ENCODE results near the gene BSX.

Gene BSX

DNA sequence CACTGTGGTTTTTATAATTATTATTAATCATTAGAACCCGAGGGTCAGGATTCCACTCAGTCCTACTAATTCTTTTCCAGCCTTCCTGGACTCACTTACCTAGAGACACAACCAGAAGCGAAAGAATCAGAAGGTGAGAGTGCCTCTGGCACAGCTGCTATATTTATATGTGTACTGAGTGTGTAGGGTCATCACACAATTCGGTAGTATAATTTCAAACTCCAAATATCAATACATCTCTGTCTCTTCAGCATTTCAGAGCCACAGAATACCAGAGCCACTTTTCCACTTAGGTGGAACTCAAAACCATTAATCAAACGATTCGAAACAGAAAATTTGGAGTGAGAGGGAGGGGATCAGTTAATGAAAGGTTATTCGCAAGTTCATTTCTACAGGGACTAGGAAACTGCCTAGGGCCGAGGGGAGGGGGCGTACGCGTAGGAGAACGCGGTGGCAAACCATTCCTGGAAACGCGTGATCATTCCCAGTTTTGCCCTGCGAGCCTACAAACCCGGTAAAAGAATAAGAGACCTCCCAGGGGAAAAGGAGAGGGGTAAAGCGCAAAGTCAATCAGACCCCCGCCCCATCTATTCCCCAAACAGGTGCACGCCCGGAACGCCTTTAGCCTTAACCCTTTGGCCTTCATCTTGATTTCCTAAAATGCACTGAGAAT is 5.4 kb downstream of the BSX start:
- no peak for DNase-seq (ENCODE audit: extremely low spot score, insufficient read length, low read depth)
- no peak for FAIRE-seq

DNA sequence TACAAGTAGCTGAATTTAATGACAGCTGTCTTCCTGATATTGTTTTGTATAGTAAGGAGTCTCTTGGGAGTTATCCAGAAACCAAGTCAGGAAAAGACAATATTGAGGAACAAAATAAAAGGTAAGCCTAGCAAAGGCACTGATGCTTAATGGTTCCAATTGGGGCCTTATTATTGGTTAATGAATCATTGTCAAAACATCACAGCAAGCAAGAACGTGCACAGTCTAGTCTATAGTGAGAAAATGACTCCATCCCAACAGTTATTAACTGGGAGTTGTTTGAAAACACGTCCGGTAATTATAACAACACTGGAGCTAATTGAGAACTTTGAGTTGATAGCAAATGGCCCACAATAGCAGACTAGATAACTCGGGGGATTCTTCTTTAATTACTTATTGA is 17.7 kb downstream of the BSX start:
- no peak for FAIRE-seq
- no peak for DNase-seq (ENCODE audit: extremely low spot score, insufficient read length, low read depth)

DNA sequence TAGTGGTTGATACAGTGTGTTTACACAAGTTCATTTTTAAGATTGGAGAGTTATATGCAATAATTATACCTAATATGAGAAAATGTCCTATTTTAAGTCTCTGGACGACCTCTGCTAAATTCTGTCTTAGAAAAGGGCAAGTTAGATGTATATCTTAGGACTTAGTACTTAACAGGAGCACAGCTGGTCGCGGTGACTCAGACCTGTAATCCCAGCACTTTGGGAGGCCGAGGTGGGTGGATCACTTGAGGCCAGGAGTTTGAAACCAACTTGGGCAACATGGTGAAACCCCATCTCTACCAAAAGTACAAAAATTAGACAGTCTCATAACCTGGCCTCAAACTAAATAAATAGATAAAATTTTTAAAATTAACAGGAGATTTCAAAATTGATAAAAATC is 27.2 kb downstream of the BSX start:
- DNase-seq (ENCODE audit: extremely low spot score, insufficient read length, low read depth) (no peak), FAIRE-seq (no peak)

DNA sequence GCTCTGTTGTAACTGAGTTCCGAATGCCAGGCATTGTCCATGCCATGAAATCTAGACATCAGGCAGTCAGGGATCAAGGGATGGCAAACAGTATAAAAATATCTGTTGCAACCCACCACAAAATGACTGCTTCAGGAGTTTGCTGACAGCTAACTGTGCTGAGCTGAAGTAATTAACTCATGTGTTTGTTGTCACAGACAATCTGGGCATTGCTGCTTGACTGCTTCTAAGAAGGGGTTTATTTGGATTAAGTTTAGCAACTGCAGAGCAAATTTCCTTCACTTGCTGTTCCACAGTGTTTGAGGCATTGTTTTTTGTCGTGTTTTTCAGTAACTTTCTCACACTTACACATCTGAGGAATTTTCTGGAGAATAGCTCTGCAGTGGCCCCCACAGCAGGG is 30.4 kb downstream of the BSX start:
- DNase-seq (ENCODE audit: extremely low spot score, insufficient read length, low read depth) (no peak), FAIRE-seq (no peak)

DNA sequence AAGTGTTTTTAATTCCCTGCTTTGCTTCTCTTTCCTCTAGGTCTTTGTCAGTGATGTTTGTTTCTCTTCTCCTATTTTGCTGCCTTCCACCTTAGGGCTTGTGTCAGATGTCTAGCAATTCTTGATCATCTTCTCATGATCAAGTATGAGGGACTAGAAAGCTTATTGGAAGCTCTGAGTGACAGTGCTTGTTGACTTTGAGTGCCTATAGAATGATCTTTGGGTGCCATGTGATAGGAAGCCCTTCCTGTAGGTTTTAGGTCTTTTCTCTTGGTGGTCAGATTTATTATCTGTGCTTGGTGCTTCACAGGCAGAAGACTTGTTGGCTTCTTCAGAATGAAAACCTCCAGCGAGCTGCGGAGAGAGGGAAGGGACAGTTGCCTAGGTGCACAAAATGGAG is 43.1 kb downstream of the BSX start:
- DNase-seq (ENCODE audit: extremely low spot score, insufficient read length, low read depth): no peak
- FAIRE-seq: no peak

DNA sequence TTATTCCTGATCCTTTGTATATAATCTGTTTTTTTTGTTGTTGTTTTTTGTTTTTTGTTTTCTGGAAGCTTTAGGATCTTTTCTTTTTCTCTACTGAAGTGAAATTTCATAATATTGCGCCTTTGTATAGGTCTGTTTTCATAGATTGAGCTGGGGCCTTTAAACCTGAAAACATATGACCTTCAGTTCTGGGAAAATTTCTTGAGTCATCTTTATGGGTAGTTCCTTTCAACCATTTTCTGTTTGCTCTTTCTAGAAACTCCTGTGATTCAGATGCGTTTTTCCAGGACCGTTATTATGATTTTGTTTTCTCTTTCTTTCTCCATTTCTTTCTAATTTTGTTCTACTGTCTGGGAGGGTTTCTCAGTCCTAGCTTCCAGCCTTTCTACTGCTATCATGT is 43.7 kb downstream of the BSX start:
- no peak for FAIRE-seq
- no peak for DNase-seq (ENCODE audit: extremely low spot score, insufficient read length, low read depth)

DNA sequence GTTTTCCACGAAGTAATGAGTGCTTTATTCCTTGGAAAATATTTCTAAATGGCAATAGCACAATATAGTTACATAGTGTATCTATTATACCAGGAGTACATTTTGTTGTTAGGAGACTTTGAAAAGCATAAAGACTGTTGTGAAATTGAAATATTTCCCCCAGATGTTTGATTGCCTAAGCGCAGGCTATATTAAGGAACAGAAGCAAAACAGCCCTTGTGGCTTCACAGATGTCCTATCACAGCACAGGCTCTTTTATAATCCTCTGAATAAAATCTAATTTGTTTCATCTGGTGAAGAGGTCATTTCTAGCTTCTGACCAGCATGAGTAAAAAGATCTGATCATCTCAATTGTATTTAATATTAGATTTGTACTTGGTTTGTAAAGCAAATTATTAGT is 48.2 kb downstream of the BSX start:
- DNase-seq (ENCODE audit: extremely low spot score, insufficient read length, low read depth) (no peak), FAIRE-seq (no peak)

DNA sequence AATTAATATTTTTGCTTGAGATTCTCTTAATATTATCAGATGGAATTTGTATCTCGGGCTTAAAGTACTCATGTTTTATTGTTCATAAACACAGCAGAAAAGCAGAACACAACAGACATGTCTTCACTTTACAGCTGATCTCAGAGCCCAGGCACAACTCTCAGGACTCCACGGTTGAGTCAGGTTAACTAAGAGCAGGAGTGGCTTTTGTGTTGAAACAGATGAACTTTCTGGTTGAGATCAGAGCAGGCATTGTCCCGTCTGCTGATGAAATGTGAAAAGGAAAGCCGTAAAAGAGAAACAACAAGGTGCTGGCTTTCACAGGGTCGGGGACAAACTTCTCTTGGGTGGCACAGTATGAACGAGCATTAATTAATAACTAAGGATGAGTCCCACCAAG is 50.1 kb downstream of the BSX start:
- no peak for DNase-seq (ENCODE audit: extremely low spot score, insufficient read length, low read depth)
- FAIRE-seq: no peak

Measured in GM18507 (cell line).